GM21528 (cell line): Measurements from ENCODE around the gene NAGS.
"Not testable (repeated sequence)": the region's sequence is repeated elsewhere in the genome, so short reads cannot be mapped to it uniquely, and the experiment has no call there.

Experiments used
- ATAC-seq: cut with Tn5 transposase; IDR thresholded peaks from one replicate; pipeline ENCODE4 v1.9.1; 2021; ENCODE audit warnings: mild to moderate bottlenecking, moderate library complexity; ENCODE audit not compliant: unreplicated experiment, low FRiP score

The NAGS gene

DNA sequence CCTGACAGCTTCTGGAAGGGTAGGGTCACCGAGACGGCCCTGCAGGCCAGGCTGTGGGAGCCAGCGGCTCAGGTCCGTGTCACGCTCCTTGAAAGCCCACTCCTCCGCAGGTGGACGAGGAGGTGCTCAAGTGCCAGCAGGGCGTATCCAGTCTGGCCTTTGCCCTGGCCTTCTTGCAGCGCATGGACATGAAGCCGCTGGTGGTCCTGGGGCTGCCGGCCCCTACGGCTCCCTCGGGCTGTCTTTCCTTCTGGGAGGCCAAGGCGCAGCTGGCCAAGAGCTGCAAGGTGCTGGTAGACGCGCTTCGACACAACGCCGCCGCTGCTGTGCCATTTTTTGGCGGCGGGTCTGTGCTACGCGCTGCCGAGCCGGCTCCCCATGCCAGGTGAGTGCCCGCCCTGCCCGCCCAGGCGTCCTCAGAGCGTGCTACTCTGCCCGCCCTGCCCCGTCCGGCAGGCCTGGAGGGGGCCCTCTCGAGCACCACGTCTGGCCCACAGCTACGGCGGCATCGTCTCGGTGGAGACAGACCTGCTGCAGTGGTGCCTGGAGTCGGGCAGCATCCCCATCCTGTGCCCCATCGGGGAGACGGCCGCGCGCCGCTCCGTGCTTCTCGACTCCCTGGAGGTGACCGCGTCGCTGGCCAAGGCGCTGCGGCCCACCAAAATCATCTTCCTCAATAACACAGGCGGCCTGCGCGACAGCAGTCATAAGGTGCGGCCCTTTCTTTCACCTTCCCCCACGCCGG, 1.3 kb downstream of the NAGS start:
- no peak for ATAC-seq

DNA sequence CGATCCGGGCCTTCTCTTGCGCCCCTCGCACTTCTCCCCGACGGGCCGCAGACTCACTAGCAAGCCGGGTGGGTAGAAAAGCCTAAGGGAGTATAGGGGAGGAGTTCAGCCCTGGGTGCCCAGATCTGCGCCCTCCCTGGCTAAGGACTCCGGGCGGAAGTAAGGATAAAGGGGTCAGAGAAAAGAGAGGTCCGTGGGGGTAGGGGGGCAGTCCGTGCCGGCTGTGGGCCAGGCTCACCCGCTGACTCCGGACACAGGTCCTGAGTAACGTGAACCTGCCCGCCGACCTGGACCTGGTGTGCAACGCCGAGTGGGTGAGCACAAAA, 1.8 kb downstream of the NAGS start:
- no peak for ATAC-seq

- peak; percentile 66 for ATAC-seq
Observed at GRCh38 chr17:44006598-44007345, 2.4 kb downstream of the NAGS start.

- peak; percentile 29 for ATAC-seq
Observed at GRCh38 chr17:44007346-44008204, 3.2 kb downstream of the NAGS start.

GRCh38 chr17:44008205-44008909, 3.9 kb downstream of the NAGS start:
- no peak for ATAC-seq

DNA sequence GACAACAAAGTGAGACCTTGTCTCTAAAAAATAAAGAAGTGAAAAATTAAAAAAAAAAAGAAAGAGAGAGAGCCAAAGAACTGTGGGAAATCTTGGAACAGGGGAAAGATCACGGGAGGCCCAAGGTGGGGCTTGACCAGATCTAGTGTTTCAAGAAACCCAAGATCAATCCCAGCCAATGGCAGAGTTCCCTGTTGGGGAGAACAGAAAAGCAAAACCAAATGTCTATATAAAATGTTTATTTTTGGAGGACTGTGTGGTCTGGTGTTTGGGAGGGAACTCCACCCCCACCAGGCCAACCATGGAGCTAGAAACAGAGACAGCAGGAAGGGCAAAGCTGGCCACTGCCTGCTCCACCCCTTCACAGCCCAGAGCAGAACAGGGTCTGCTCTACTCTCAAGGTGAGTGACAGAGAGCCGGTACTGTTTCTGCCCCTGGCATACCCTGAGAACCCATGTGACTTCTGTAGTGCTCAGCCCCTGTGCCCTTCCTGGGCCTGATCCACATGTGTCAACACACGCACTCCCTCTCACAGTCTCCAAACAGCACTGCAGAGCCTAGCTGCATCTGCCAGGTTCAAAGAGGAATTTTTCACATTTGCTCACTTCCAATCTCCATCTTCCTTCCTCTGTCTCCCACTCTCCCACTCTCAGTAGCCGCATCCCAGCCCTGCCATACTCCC, 6.7 kb downstream of the NAGS start:
- no peak for ATAC-seq

- no peak for ATAC-seq
Observed at GRCh38 chr17:44011876-44012275, 7.5 kb downstream of the NAGS start.

- no peak for ATAC-seq
Observed at GRCh38 chr17:44012391-44012790, 8.0 kb downstream of the NAGS start.

GRCh38 chr17:44012874-44013273, 8.5 kb downstream of the NAGS start:
- ATAC-seq = no peak

- no peak for ATAC-seq
Observed at GRCh38 chr17:44014133-44014436, 9.7 kb downstream of the NAGS start.

GRCh38 chr17:44014437-44015172, 10.2 kb downstream of the NAGS start, which contains the start of gene TMEM101:
TMEM101 (minus strand) TSS chr17:44014963; CDS start chr17:44014952, 11 bp downstream.
- ATAC-seq = peak; percentile 70

- not testable (repeated sequence) for ATAC-seq
Observed at GRCh38 chr17:44021227-44021626, 16.8 kb downstream of the NAGS start.

DNA sequence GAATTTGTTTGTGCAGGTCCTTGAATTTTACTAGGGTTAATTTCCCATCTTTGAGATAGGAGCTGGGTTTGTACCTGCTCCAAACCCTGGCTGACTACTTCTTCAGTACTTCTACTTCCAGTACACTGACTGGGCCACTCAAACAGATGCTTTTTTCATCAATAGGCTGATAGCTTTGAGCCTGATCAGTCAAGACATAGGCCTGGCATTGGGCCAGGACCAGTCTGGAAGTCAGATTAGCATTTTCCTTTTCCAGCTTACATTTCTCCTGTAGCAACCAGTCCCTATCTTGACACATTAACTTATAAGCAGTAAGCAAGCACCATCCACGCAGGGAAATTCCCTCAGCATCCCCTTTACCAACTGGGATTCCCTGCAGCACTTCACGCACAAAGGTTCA, 17.8 kb downstream of the NAGS start:
- ATAC-seq = no peak

DNA sequence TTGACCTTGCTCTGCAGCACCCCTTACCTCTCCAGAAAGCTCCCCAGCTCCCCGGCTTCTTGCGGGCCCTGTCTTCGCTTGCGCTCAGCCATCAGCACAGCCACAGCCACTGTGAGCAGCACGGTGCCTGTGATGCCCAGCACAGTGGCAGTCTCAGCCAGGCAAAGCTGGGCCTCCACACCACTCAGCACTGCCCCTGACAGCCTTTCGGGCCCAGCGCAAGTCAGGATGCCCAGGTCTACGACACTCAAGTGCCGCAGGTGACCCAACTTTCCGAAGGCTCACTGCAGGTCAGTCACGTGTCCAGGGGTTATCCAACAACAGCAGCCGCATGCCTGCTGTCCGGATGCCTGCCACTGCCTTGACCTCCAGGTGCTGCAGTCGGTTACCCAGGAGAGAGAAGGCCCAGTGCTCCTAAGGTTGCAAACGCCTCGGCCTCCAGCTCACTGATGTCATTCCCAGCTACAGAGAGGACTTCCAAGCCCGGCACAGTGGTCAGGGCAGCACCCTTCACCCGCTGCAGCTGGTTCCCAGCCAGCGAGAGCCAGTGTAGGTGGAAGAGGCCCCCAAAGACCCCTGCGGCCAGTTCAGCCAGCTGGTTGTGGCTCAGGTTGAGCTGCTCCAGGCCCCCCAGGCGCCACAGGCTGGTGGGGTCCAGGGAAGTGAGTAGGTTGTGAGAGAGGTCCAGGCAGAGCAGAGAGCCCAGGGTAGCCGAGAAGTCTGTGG, 19.3 kb downstream of the NAGS start:
- ATAC-seq = no peak

GRCh38 chr17:44024271-44024663, 19.8 kb downstream of the NAGS start:
- ATAC-seq = no peak

DNA sequence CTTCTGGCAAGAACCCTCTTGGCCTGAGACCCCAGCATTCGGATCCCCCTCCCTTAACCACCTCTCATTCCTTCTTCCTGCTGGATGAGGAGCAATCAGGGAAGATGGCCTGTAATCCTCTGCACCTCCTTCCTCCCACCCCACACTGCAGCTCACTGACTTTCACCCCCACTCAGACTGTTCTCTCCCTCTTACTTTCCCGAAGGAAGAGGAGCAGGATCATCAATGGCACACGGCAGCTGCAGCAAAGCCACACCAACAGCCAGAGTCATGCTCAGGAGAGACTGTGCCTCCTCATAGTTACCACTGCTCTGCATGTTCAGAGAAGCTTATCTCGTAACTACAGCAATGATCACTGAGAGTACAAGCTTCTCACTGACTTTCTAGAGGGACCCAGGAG, 20.4 kb downstream of the NAGS start:
- ATAC-seq = no peak

DNA sequence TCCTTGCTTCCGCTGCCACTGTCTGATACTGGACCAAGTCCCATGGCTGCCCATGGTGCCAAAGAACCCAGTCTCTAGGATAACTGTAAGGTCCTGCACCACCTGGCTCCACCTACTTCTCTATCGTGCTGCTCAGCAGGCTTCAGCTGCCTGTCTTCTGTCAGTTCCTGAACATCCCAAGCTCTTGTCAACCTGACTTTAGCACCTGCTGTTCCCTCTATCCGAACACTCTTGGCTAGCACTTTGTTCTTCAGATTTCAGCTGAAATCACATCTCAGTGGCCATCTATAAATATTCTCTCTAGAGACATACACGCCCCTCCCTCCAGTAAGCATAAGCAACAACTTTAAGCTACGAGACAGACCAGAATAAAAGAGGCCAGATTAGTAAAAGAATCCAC, 25.3 kb downstream of the NAGS start:
- ATAC-seq = no peak

DNA sequence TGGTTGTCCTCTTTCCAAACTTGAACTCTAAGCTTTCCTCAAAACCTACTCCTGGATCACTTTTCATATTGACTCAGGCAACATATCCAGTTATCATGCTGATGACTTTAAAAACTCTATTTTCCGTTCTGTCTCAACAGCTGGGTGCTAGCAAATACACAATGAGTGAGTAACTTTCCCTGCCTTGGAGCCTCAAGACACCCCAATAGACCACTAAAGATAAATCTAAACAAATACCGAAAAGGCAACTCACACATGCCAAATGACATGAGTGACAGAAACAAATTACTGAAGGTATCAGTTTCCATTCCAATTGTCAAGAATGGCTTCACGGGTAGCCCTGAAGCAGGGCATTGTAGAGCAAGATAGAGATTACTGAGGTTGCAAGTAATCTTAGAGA, 26.1 kb downstream of the NAGS start:
- ATAC-seq = no peak

DNA sequence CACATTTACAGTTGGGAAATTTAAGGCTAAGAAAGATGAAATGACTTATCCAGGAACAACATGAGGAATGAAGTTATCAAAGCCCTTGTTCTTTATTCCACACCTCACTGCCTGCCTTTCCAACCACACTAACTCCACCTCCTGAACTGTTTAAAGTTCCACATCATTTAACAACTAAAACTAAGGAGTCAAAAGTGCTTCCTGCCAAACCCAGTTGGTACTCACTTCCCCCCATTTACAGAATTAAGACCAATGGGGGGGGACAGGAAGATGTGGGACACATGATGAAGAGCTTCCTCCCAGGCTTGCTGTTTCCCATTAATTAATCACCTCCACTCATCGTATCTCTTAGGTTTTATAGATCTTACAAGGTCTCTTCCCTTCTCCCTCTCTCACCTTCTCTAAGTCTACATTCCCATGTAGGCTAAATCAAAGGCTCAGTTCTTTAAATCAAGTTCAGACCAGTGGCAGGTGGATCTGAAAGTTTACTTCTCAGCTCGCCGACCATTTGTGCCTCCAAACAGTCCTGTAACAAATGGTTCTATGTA, 29.5 kb downstream of the NAGS start:
- no peak for ATAC-seq
